Measurements from ENCODE around the gene CYB5A. TPM values are rescaled to one million over a fixed set of nuclear protein-coding genes. Genes with fewer than 3 reads are reported as not detected.

Gene CYB5A
- total RNA-seq, 3 donors from 2014 or later (not counting 1 experiment from before 2014, with no cell fraction given): 10.4 to 14.6 (median 13.0) TPM

DNA sequence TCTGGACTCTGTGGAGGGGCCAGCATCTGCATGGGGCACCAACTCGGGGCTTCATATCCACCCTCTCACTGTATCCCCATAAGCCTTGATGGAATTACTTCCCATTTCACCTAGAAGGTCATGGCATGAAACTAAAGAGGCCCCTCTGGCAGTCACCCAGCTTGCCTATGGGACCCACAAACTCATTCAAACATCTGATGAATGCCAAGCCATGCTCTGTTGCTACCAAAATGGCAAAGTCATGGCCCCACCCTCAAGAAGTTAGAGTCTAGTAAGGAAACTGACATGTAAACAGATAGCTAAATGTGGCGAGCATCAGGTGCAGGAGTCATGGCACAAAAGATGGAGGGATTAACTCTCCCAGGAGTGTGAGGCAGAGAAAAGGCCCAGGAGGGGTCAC lies 14.5 kb downstream of the CYB5A start:
- TF ChIP-seq, protein P1, sequence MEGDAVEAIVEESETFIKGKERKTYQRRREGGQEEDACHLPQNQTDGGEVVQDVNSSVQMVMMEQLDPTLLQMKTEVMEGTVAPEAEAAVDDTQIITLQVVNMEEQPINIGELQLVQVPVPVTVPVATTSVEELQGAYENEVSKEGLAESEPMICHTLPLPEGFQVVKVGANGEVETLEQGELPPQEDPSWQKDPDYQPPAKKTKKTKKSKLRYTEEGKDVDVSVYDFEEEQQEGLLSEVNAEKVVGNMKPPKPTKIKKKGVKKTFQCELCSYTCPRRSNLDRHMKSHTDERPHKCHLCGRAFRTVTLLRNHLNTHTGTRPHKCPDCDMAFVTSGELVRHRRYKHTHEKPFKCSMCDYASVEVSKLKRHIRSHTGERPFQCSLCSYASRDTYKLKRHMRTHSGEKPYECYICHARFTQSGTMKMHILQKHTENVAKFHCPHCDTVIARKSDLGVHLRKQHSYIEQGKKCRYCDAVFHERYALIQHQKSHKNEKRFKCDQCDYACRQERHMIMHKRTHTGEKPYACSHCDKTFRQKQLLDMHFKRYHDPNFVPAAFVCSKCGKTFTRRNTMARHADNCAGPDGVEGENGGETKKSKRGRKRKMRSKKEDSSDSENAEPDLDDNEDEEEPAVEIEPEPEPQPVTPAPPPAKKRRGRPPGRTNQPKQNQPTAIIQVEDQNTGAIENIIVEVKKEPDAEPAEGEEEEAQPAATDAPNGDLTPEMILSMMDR (IDR thresholded peaks at IDR 0.05): no peak
- Histone ChIP-seq H3K27ac (ENCODE audit: low read length) (no peak overlapping the region), H3K9me3 (ENCODE audit: control insufficient read depth, insufficient read depth, low read length) (no peaks in the 10 kb centered on the region), H3K4me1 (ENCODE audit: control insufficient read depth, insufficient read depth, low read length) (peaks cover 1% of the 10 kb centered on the region), H3K36me3 (ENCODE audit: control insufficient read depth, insufficient read depth, low read length) (no peaks in the 10 kb centered on the region), H3K27me3 (ENCODE audit: control insufficient read depth, insufficient read depth, low read length) (no peaks in the 10 kb centered on the region), H3K4me3 (ENCODE audit: low read length) (no peak overlapping the region)
- H3K36me3 Mint-ChIP-seq: no peaks in the 10 kb centered on the region
- H3K4me3 Mint-ChIP-seq: no peak overlapping the region
- 81% methylated on average over 2 of the region's 2 CpGs for WGBS (ENCODE audit: insufficient coverage)
- intact Hi-C loops (cut with micrococcal nuclease): no loop called here
- H3K9me3 Mint-ChIP-seq: no peaks in the 10 kb centered on the region
- H3K4me1 Mint-ChIP-seq: peaks cover 7 to 15% of the 10 kb centered on the region in 2 donors
- no peak overlapping the region for H3K27ac Mint-ChIP-seq
- no peaks in the 10 kb centered on the region for H3K27me3 Mint-ChIP-seq (ENCODE audit: low read depth in 2 of 2)
- ATAC-seq (no peak), DNase-seq (no peak)

DNA sequence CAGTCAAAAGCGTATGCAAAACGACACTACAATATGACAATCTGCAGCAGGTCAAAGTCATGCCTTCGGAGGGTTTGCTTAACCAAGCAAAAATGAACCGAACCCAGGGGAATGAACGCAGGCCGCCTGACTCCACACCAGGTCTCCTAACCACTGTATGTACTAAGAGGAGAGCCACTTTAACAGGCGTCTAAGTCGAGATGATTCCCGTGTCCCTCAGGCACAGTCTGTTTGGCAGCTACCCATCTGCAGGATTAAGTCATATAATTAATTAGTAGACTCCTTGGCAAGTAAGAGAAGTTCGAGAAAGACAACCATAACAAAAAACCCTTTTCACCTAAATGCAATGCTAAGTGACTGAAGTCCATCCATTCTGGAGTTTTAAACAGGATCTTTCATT lies 15.2 kb downstream of the CYB5A start:
- H3K9me3 ChIP-seq (ENCODE audit: control insufficient read depth, insufficient read depth, low read length): no peaks in the 10 kb centered on the region
- no peak overlapping the region for H3K27ac ChIP-seq (ENCODE audit: low read length)
- 97% methylated on average over 10 of the region's 10 CpGs for WGBS (ENCODE audit: insufficient coverage)
- DNase-seq (no peak), ATAC-seq (no peak)
- H3K4me1 ChIP-seq (ENCODE audit: control insufficient read depth, insufficient read depth, low read length): no peaks in the 10 kb centered on the region
- Mint-ChIP-seq H3K27me3 (ENCODE audit: low read depth in 2 of 2) (no peaks in the 10 kb centered on the region), H3K4me1 (peaks cover under 1 to 9% of the 10 kb centered on the region in 2 donors), H3K9me3 (no peaks in the 10 kb centered on the region), H3K27ac (no peak overlapping the region), H3K4me3 (no peak overlapping the region), H3K36me3 (no peaks in the 10 kb centered on the region)
- H3K4me3 ChIP-seq (ENCODE audit: low read length): no peak overlapping the region
- H3K27me3 ChIP-seq (ENCODE audit: control insufficient read depth, insufficient read depth, low read length): no peaks in the 10 kb centered on the region
- TF ChIP-seq, protein P1 (IDR thresholded peaks at IDR 0.05): no peak
- intact Hi-C loops (cut with micrococcal nuclease): no loop called here
- no peaks in the 10 kb centered on the region for H3K36me3 ChIP-seq (ENCODE audit: control insufficient read depth, insufficient read depth, low read length)

DNA sequence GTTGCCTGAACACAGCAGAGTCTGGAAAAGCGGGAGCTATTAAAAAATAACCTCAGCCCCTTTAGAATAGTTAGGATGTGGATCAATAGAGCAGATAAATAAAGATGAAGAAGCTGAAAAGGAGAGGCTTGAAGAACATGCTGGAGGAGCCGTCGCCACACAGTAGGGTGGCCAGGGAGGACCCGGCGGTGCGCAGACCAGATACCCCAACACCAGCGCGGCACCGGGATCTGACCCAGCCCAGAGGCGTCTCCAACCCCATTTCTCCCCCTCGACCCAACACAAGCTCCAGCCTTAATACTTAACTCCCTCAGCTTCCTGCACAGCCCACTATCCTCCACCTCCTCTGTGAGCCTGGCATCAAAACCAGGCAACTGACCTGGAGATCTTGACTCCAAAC lies 16.0 kb downstream of the CYB5A start:
- H3K36me3 ChIP-seq (ENCODE audit: control insufficient read depth, insufficient read depth, low read length): no peaks in the 10 kb centered on the region
- intact Hi-C loops (cut with micrococcal nuclease): no loop called here
- TF ChIP-seq, protein P1 (IDR thresholded peaks at IDR 0.05): no peak
- no peaks in the 10 kb centered on the region for H3K4me1 ChIP-seq (ENCODE audit: control insufficient read depth, insufficient read depth, low read length)
- Mint-ChIP-seq H3K9me3 (no peaks in the 10 kb centered on the region), H3K4me3 (no peak overlapping the region), H3K27me3 (ENCODE audit: low read depth in 2 of 2) (no peaks in the 10 kb centered on the region), H3K27ac (no peak overlapping the region), H3K4me1 (peaks cover 0 to 2% of the 10 kb centered on the region in 2 donors), H3K36me3 (no peaks in the 10 kb centered on the region)
- DNase-seq: no peak
- H3K27ac ChIP-seq (ENCODE audit: low read length): no peak overlapping the region
- no peak for ATAC-seq
- H3K9me3 ChIP-seq (ENCODE audit: control insufficient read depth, insufficient read depth, low read length): no peaks in the 10 kb centered on the region
- WGBS (ENCODE audit: insufficient coverage): 90% methylated on average over 11 of the region's 11 CpGs
- no peak overlapping the region for H3K4me3 ChIP-seq (ENCODE audit: low read length)
- H3K27me3 ChIP-seq (ENCODE audit: control insufficient read depth, insufficient read depth, low read length): no peaks in the 10 kb centered on the region

DNA sequence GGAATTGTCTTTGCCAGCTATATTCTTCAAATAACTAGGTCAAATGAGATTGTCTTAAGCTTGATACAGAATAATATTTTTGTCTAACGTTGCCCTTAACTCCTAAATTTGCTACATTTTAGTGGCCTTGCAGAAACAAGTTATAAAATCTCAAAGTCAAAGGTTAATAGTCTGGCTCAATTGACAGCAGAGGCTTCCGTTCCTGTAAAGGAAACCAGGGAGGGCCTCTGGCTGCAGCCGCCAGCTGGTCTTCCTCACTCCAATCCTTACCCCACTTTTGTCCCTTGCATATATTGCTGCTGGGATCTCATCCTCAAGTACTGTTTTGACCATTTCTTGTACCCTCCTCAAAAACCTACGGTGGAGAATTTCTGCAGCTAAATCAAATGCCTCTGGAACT lies 17.1 kb downstream of the CYB5A start:
- H3K4me1 Mint-ChIP-seq: peaks cover 0 to under 1% of the 10 kb centered on the region in 2 donors
- H3K27ac ChIP-seq (ENCODE audit: low read length): no peak overlapping the region

More for the DNA sequence above, 17.1 kb downstream of the CYB5A start:
- Mint-ChIP-seq H3K27me3 (ENCODE audit: low read depth in 2 of 2) (no peaks in the 10 kb centered on the region), H3K36me3 (no peaks in the 10 kb centered on the region), H3K9me3 (no peaks in the 10 kb centered on the region), H3K27ac (no peak overlapping the region), H3K4me3 (no peak overlapping the region)
- Histone ChIP-seq H3K36me3 (ENCODE audit: control insufficient read depth, insufficient read depth, low read length) (no peaks in the 10 kb centered on the region), H3K9me3 (ENCODE audit: control insufficient read depth, insufficient read depth, low read length) (no peaks in the 10 kb centered on the region), H3K4me1 (ENCODE audit: control insufficient read depth, insufficient read depth, low read length) (no peaks in the 10 kb centered on the region), H3K4me3 (ENCODE audit: low read length) (no peak overlapping the region), H3K27me3 (ENCODE audit: control insufficient read depth, insufficient read depth, low read length) (no peaks in the 10 kb centered on the region)
- DNase-seq (no peak), ATAC-seq (no peak)
- intact Hi-C loops (cut with micrococcal nuclease): no loop called here
- TF ChIP-seq, protein P1 (IDR thresholded peaks at IDR 0.05): no peak
- WGBS (ENCODE audit: insufficient coverage): 93% methylated on average over 4 of the region's 4 CpGs
